Amniotic epithelial cell (primary cell): Measurements from ENCODE around the gene MEG3.
A peak's percentile ranks its signal among the peaks of the same experiment; 100 is the strongest.

Source experiments
- DNase-seq: peaks from one replicate; pipeline ENCODE4 v3.0.0-alpha.2; 2010; ENCODE audit warnings: low read depth

Gene MEG3

GRCh38 chr14:100880271-100881101, 54.6 kb downstream of the MEG3 start:
- no peak for DNase-seq

GRCh38 chr14:100881211-100882025, 55.5 kb downstream of the MEG3 start:
- DNase-seq, result no peak

DNA sequence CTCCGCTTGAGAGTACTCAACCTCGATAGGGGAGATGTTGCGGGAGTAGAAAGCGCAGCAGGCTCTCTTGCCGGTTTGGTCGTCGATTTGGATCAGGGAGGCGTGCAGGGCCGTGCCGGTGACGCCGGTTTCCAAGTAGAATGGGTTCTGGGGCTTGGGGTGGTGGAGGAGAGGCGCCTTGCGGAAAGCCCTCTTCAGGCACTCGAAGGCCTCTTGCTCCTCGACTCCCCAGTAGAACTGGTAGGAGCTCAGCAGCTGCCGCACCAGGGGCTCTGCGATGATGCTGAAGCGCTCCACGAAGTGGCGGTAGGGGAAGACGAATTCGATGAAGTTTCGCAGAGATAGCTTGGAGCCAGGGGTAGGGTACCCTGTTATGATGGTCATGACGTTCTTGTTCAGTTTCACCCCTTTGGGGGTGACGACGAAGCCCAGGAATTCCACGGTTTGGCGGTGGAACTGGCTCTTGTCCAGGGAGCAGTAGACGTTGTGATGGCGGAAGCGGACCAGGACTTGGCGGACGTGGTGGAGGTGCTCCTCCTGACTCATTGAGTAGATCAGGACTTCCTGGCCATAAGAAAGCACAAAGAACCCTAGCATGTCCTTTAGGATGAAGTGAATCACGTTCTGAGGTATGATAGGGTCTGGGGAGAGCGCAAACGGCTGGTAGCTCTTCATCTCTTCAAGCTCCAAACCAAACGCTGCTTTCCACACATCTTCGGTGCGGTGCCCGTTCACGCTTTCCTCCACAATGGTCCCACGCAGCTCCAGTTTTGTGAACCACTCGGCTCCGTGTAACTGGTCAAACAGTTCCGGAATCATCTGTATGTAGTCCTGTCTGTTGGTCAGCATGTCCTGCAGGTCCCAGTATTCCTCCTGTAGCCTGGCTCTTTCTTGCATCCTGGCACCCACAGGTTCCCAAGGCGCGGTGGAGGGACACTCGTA, 56.4 kb downstream of the MEG3 start:
- no peak for DNase-seq

- DNase-seq, result no peak
These were observed 57.3 kb downstream of the MEG3 start for GRCh38 chr14:100882991-100883788.

GRCh38 chr14:100883789-100884101, 57.8 kb downstream of the MEG3 start:
- DNase-seq, result no peak

- no peak for DNase-seq
These were observed 58.5 kb downstream of the MEG3 start for GRCh38 chr14:100884456-100884855.

- no peak for DNase-seq
These were observed 59.3 kb downstream of the MEG3 start for GRCh38 chr14:100885196-100885595.

GRCh38 chr14:100885617-100886016, 59.7 kb downstream of the MEG3 start:
- DNase-seq, result no peak

DNA sequence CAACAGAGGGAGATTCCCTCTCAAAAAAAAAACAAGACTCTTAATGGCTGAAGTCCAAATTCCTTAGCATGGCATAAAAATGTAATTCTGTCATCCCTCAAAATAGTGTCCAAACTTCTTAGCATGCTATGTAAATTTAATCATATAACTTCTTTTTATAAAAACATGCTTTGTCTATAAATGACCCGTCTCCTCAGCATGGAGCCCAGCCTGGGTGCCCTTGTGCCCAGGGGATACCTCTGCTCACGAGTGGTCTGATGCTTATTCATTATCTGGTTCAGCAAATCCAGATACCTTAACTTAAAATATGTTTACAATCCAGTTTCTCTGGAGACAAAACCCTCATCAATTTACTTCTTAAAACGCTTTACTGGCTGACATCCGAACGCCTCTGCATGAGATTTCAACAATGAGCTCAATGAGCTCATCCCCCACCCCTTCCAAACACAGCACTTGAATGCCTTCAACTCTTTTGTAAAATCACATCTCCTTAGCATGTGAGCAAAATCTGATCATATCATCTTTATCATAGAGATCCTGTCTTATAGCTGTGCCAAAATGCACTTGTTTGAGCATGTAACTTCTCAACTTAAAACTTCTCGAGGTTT, 61.9 kb downstream of the MEG3 start:
- peak; percentile 30 for DNase-seq

DNA sequence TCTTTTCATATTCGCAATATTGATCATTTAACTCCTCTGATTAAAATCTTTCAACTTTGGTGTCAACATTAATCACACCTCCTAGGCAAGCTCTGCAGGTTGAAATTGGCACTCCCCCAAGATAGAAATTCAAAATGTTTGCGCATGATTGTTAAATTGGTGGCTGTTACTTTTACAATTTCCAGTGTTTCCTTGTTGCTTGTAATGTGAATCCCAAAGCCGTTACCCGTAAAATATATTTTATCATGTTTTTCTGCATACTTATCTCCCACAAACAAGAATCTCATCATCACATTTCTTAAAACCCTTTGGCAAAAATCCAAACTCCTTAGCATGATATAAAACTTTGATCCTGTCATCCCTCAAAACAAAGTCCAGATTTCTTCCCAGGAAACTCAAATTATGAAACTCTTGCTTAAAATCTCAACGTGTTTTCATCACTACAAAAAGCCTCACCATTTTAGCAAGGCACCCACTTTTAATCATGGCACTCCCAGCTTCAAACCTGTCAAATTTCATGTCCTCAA, 62.9 kb downstream of the MEG3 start:
- DNase-seq, result peak; percentile 86

DNA sequence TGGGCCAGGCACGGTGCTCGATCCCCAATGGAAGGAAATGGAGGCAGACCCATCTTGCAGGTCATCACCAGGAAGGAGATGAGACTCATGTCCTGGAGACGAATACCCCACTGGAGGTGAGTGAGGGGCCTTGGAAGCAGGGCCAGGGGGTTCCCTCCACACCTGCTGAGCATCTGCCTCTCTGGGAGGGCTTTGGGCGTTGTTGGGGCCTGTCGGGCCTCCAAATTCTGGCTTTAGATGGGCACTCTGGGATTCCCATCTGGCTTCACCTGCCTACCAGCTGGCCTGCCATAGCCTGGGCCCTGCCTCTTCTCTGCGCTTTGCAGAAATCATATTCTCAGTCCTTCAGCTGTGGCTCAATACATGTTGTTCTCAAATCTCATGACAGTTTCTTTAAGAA, 63.7 kb downstream of the MEG3 start:
- DNase-seq, result no peak

DNA sequence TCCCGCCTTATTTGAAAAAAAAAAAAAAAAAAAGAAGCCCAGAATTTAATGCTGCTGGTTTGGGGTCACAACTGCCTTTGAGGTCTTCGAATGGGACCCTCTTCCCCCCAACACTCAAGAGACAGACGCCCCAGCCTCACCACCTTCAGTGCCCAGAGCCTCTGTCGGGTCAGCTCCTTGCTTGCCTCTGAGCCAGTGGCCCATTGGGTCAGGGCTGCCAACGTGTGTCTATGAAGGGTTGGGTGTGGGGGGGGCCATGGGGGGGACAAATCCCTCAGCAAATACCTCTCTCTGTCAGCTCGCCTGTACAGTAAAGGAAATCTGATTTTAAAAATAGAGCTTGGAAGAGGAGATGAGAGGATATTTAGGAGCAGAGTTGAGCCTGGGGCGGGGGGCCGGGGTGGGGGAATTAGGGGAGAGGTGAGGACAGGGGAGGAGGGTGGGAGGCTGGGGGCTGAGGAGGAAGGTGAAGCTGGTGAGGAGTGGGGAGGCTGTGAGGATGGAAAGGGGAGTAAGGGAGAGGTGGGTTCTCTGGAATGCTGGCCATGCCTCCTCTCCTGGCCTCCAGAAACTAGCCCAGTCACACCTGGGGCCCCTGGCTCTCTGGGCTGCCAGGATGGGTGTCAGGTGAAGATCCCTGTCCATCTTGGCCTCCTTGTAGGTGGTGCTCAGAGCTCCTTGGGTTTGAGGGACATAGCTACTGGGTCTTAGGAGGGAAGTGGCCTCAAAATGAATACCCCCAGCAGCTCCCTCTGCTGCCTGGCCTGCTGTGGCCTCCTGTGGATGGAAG, 64.3 kb downstream of the MEG3 start:
- no peak for DNase-seq

- DNase-seq, result no peak
These were observed 65.1 kb downstream of the MEG3 start for GRCh38 chr14:100891051-100891450.

DNA sequence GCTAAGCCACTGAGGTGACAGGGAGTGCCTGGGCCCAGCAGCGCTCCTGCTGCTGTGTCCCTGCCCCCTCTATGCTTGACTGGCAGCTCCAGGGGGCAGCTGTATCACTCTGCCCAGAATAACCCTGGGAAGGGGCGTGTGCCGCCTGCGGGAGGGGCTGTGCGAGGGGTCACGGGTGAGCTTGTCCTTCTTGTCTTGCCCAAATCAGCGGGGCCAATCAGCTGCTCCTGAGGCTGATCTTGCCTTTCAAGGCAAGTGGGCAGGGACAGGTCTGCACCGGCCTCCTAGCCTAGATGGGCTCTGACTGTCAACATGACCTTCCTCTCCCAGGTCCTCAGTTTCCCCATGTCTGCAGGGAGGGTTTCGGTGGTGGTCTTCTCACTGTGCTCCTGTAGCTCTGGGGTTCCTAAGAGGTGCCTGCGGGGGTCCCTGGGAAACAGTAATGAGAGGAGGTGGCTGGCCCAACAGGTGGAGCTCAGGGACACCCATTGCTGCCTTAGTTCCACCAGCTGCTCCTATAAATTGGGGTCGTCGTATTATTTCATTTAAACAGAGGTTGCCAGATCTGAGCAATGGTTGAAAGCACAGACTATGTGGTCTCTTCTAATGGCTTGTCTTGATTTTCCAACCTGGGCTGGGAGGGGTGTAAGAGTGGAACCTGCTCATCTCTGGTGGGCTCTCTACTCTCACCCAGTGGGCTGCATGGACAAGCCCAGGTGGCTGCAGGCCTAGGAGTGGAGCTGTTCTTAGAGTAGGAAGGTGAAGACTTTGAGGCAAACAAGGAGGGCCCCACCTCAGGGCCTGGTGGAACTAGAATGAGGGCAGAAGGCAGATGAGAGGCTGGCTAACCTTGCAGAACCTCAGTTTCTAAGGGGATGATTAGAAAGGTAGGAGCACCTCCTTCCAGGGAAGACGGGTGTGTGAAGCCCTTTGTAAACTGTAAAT, 65.9 kb downstream of the MEG3 start:
- no peak for DNase-seq

DNA sequence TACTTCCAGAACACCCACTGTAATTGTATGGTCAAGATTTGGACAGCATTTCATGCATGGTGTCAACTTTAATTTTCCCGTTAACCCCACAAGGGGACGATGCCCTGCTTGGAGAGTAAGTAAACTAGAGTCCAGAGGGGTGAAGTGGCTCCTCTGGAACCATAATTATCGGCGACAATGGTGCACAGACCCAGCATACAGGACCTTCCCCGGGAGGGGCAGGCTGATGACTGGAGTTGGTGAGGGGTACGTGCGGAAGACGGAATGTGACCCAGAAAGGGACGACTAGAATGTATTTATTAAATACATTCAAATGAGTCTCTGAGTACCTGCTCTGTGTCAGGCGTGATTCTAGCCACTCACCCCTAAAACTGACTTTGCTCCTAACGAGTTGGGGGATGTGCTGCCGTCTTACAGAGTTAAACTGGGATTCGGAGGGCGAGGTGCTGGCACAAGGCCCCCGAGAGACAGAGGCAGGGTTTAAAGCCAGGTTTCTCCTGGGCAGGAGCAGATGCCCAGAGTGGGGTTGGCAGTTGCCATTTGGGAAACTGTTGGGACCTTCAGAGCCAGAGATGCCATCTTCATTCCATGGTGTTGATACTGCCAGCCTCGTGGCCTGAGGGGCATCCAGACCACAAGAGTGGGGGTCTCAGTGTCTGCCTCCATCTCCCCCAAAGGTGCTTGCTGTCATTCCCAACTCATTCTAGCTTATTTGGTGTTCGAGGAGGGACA, 66.7 kb downstream of the MEG3 start:
- DNase-seq, result no peak

GRCh38 chr14:100893228-100893601, 67.3 kb downstream of the MEG3 start:
- DNase-seq, result no peak

DNA sequence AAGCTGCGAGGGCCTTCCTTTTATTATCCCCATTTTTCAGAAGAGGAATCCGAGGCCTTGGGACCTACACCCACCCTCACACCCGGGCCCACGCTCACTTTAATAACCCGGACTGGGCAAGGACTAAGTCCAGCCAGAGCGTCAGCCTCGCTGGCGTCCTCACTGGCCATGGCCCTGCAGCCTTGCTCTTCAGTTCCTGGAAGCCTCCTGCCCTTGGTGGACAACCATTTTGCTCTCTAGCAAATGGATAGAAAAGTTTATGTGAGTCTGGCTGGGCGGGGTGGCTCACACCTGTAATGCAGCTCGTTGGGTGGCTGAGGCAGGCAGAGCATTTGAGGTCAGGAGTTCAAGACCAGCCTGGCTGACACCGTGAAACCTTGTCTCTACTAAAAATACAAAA, 67.8 kb downstream of the MEG3 start:
- DNase-seq, result no peak

GRCh38 chr14:100894416-100894815, 68.5 kb downstream of the MEG3 start:
- no peak for DNase-seq
